GM12892 (cell line): ENCODE results near the gene EFCAB11.

Experiments used
- POLR2A ChIP-seq: IDR thresholded peaks from 2 replicates; pipeline ENCODE4 v1.6.1; 2011; ENCODE audit warnings: low read depth, low read length, control low read depth
- POLR2AphosphoS5 ChIP-seq: IDR thresholded peaks from 2 replicates; pipeline ENCODE4 v1.6.1; 2011; ENCODE audit warnings: low read depth, low read length, control low read depth
- TAF1 ChIP-seq: IDR thresholded peaks from 2 replicates; pipeline ENCODE4 v1.6.1; 2011; ENCODE audit warnings: low read depth, mild to moderate bottlenecking, control low read depth, low read length, borderline replicate concordance

- TF ChIP-seq TAF1: no peak
- TF ChIP-seq POLR2A: no peak
- no peak for TF ChIP-seq POLR2AphosphoS5
Measured at GRCh38 chr14:90000935-90001334, 46.4 kb upstream of the EFCAB11 start.
